Liver (tissue), 9 donors: ENCODE data around the gene DNAJB14. TPM values are rescaled to one million over a fixed set of nuclear protein-coding genes. Genes with fewer than 3 reads are reported as not detected.

Experiments
- DNase-seq: peaks from one replicate; pipeline ENCODE4 v3.0.0-alpha.2; 2017; ENCODE audit warnings: low spot score
- H3K27ac ChIP-seq, 2 donors: one replicate each; pipeline ENCODE4 v1.7.0; 2013; ENCODE audit warnings: inconsistent platforms in 2 of 2, low read length in 2 of 2, control low read depth in 1 of 2, low read depth in 1 of 2, mild to moderate bottlenecking in 1 of 2
- H3K27me3 ChIP-seq, 4 donors: one replicate each; pipeline versions ENCODE4 v1.6.1 to v1.7.0; 2013; ENCODE audit warnings: low read length in 3 of 4, inconsistent platforms in 1 of 4, mild to moderate bottlenecking in 1 of 4, moderate library complexity in 1 of 4; ENCODE audit not compliant: control insufficient read depth in 4 of 4, insufficient read depth in 4 of 4
- H3K36me3 ChIP-seq, 4 donors: one replicate each; pipeline versions ENCODE4 v1.6.1 to v1.7.0; 2013; ENCODE audit warnings: low read length in 3 of 4, mild to moderate bottlenecking in 3 of 4, low read depth in 1 of 4, moderate library complexity in 1 of 4; ENCODE audit not compliant: control insufficient read depth in 4 of 4, insufficient read depth in 3 of 4
- H3K4me1 ChIP-seq, 4 donors: one replicate each; pipeline versions ENCODE4 v1.6.1 to v1.7.0; 2013; ENCODE audit warnings: low read length in 3 of 4, mild to moderate bottlenecking in 3 of 4, moderate library complexity in 1 of 4; ENCODE audit not compliant: control insufficient read depth in 4 of 4, insufficient read depth in 4 of 4
- H3K4me3 ChIP-seq, 3 donors: one replicate each; pipeline versions ENCODE4 v1.6.1 to v1.7.0; 2013; ENCODE audit warnings: low read length in 3 of 3, control low read depth in 1 of 3, low read depth in 1 of 3, mild to moderate bottlenecking in 1 of 3
- H3K9ac ChIP-seq, 2 donors: one replicate each; pipeline ENCODE4 v1.7.0; 2013; ENCODE audit warnings: low read length in 2 of 2, mild to moderate bottlenecking in 2 of 2, moderate library complexity in 2 of 2, control low read depth in 1 of 2, low read depth in 1 of 2
- H3K9me3 ChIP-seq, 4 donors: one replicate each; pipeline versions ENCODE4 v1.6.1 to v1.7.0; 2013; ENCODE audit warnings: low read length in 3 of 4; ENCODE audit not compliant: control insufficient read depth in 4 of 4
- FOXA1 ChIP-seq: IDR thresholded peaks from 2 replicates; pipeline ENCODE4 v1.6.1; 2016; ENCODE audit warnings: antibody characterized with exemption
- FOXA2 ChIP-seq: IDR thresholded peaks from 2 replicates; pipeline ENCODE4 v1.6.1; 2016; ENCODE audit warnings: antibody characterized with exemption
- GABPA ChIP-seq, 2 donors: IDR thresholded peaks in 1 of 2; conservative IDR thresholded peaks in 1 of 2; 2 replicates each; pipeline ENCODE4 v1.6.1; 2016; ENCODE audit warnings: antibody characterized with exemption in 2 of 2, mild to moderate bottlenecking in 1 of 2, moderate library complexity in 1 of 2
- HNF4A ChIP-seq, 2 donors: conservative IDR thresholded peaks; 2 replicates each; pipeline ENCODE4 v1.6.1; 2016; ENCODE audit warnings: antibody characterized with exemption in 2 of 2, mild to moderate bottlenecking in 2 of 2
- HNF4G ChIP-seq: IDR thresholded peaks from 2 replicates; pipeline ENCODE4 v1.6.1; 2016; ENCODE audit warnings: antibody characterized with exemption
- JUND ChIP-seq, 2 donors: IDR thresholded peaks; 2 replicates each; pipeline ENCODE4 v1.6.1; 2016; ENCODE audit warnings: antibody characterized with exemption in 2 of 2
- NR2F2 ChIP-seq: IDR thresholded peaks from 2 replicates; pipeline ENCODE4 v1.6.1; 2016; ENCODE audit warnings: antibody characterized with exemption
- RAD21 ChIP-seq, 2 donors: IDR thresholded peaks; 2 replicates each; pipeline ENCODE4 v1.6.1; 2016; ENCODE audit warnings: antibody characterized with exemption in 2 of 2, mild to moderate bottlenecking in 2 of 2
- SP1 ChIP-seq: IDR thresholded peaks from 2 replicates; pipeline ENCODE4 v1.6.1; 2018; ENCODE audit warnings: antibody characterized with exemption, mild to moderate bottlenecking
- TAF1 ChIP-seq: conservative IDR thresholded peaks from 2 replicates; pipeline ENCODE4 v1.6.1; 2016; ENCODE audit warnings: antibody characterized with exemption, mild to moderate bottlenecking
- YY1 ChIP-seq: IDR thresholded peaks from 2 replicates; pipeline ENCODE4 v1.6.1; 2016; ENCODE audit warnings: antibody characterized with exemption, mild to moderate bottlenecking
- polyA plus RNA-seq, 2 donors: library from polyadenylated mRNA; stranded (reverse) in 1 of 2; unstranded in 1 of 2; fragments of 200-250 nt in 1 of 2; fragments of >200 nt in 1 of 2; fragmentation: Nextera tagmentation in 1 of 2; extraction: Ambion mirVana in 1 of 2; gene quantifications; one replicate each; pipeline versions ENCODE4 v1.2.1 to v1.2.3, GENCODE V29; 2013 to 2015
- total RNA-seq, 2 donors: library from RNA; depleted of rRNA; stranded (reverse); fragments of >200 nt; gene quantifications; one replicate each; pipeline ENCODE4 v1.2.3, GENCODE V29; 2014
- TF ChIP-seq, protein P1 (sequence below): IDR thresholded peaks from 2 replicates; pipeline ENCODE4 v1.6.1; 2016; ENCODE audit warnings: antibody characterized with exemption
- TF ChIP-seq, protein P2 (sequence below): IDR thresholded peaks from 2 replicates; pipeline ENCODE4 v1.6.1; 2016; ENCODE audit warnings: antibody characterized with exemption
- TF ChIP-seq, protein P3 (sequence below): IDR thresholded peaks from 2 replicates; pipeline ENCODE4 v1.6.1; 2016; ENCODE audit warnings: antibody characterized with exemption, mild to moderate bottlenecking
- TF ChIP-seq, protein P4 (sequence below): IDR thresholded peaks from 2 replicates; pipeline ENCODE4 v1.6.1; 2016; ENCODE audit warnings: antibody characterized with exemption
- TF ChIP-seq, protein P5 (sequence below): fragments of 150-350 bp; IDR thresholded peaks from 2 replicates; pipeline ENCODE4 v1.5.1; 2017; ENCODE audit warnings: improper control_type of control experiment, low read depth, low read length; ENCODE audit not compliant: missing input control
- donor health status: healthy.
- donor health status: healthy.
- donor health status: healthy.
- donor health status: healthy.
- donor health status: healthy.

The DNAJB14 gene
- total and polyA plus RNA-seq, 4 donors, result 8.1 to 15.1 (median 8.9) TPM

DNA sequence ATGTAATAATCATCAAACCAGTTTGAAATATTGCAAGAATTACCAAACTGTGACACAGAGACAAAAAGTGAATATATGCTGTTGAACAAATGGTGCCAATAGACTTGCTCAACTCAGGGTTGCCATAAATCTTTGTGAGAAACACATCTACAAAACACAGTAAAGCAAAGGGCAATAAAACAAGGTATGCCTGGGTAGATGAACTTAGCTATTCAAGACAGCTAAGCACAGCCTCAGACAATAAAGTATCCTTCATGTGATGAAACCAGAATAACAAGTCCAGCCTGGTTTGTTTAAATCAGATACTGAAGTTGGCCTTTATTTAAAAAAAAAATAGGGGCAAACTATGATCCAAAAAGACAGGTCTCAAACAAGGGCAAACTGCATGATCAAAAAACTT, 71.3 kb downstream of the DNAJB14 start:
- no peak overlapping the region for H3K27ac ChIP-seq
- TF ChIP-seq HNF4G (no peak), YY1 (no peak), JUND (IDR thresholded peaks at IDR 0.05) (no peak), GABPA (IDR thresholded peaks at IDR 0.05 in 1 of 2, conservative IDR thresholded peaks at IDR 0.05 in 1 of 2) (no peak), RAD21 (IDR thresholded peaks at IDR 0.05) (no peak), FOXA1 (no peak), TAF1 (no peak), HNF4A (conservative IDR thresholded peaks at IDR 0.05) (no peak), FOXA2 (no peak), NR2F2 (no peak), SP1 (no peak)
- TF ChIP-seq, protein P1, sequence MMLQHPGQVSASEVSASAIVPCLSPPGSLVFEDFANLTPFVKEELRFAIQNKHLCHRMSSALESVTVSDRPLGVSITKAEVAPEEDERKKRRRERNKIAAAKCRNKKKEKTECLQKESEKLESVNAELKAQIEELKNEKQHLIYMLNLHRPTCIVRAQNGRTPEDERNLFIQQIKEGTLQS, result no peak
- TF ChIP-seq, protein P2, sequence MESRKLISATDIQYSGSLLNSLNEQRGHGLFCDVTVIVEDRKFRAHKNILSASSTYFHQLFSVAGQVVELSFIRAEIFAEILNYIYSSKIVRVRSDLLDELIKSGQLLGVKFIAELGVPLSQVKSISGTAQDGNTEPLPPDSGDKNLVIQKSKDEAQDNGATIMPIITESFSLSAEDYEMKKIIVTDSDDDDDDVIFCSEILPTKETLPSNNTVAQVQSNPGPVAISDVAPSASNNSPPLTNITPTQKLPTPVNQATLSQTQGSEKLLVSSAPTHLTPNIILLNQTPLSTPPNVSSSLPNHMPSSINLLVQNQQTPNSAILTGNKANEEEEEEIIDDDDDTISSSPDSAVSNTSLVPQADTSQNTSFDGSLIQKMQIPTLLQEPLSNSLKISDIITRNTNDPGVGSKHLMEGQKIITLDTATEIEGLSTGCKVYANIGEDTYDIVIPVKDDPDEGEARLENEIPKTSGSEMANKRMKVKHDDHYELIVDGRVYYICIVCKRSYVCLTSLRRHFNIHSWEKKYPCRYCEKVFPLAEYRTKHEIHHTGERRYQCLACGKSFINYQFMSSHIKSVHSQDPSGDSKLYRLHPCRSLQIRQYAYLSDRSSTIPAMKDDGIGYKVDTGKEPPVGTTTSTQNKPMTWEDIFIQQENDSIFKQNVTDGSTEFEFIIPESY, result no peak
- TF ChIP-seq, protein P3, sequence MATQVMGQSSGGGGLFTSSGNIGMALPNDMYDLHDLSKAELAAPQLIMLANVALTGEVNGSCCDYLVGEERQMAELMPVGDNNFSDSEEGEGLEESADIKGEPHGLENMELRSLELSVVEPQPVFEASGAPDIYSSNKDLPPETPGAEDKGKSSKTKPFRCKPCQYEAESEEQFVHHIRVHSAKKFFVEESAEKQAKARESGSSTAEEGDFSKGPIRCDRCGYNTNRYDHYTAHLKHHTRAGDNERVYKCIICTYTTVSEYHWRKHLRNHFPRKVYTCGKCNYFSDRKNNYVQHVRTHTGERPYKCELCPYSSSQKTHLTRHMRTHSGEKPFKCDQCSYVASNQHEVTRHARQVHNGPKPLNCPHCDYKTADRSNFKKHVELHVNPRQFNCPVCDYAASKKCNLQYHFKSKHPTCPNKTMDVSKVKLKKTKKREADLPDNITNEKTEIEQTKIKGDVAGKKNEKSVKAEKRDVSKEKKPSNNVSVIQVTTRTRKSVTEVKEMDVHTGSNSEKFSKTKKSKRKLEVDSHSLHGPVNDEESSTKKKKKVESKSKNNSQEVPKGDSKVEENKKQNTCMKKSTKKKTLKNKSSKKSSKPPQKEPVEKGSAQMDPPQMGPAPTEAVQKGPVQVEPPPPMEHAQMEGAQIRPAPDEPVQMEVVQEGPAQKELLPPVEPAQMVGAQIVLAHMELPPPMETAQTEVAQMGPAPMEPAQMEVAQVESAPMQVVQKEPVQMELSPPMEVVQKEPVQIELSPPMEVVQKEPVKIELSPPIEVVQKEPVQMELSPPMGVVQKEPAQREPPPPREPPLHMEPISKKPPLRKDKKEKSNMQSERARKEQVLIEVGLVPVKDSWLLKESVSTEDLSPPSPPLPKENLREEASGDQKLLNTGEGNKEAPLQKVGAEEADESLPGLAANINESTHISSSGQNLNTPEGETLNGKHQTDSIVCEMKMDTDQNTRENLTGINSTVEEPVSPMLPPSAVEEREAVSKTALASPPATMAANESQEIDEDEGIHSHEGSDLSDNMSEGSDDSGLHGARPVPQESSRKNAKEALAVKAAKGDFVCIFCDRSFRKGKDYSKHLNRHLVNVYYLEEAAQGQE, result no peak
- TF ChIP-seq, protein P4, sequence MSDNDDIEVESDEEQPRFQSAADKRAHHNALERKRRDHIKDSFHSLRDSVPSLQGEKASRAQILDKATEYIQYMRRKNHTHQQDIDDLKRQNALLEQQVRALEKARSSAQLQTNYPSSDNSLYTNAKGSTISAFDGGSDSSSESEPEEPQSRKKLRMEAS, result no peak
- TF ChIP-seq, protein P5, sequence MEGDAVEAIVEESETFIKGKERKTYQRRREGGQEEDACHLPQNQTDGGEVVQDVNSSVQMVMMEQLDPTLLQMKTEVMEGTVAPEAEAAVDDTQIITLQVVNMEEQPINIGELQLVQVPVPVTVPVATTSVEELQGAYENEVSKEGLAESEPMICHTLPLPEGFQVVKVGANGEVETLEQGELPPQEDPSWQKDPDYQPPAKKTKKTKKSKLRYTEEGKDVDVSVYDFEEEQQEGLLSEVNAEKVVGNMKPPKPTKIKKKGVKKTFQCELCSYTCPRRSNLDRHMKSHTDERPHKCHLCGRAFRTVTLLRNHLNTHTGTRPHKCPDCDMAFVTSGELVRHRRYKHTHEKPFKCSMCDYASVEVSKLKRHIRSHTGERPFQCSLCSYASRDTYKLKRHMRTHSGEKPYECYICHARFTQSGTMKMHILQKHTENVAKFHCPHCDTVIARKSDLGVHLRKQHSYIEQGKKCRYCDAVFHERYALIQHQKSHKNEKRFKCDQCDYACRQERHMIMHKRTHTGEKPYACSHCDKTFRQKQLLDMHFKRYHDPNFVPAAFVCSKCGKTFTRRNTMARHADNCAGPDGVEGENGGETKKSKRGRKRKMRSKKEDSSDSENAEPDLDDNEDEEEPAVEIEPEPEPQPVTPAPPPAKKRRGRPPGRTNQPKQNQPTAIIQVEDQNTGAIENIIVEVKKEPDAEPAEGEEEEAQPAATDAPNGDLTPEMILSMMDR, result no peak
- no peak overlapping the region for H3K4me3 ChIP-seq
- no peaks in the 10 kb centered on the region for H3K9me3 ChIP-seq
- peaks cover 0 to 21% (median 12%) of the 10 kb centered on the region in 4 donors for H3K36me3 ChIP-seq
- DNase-seq, result no peak
- no peak overlapping the region for H3K9ac ChIP-seq
- no peaks in the 10 kb centered on the region for H3K4me1 ChIP-seq
- H3K27me3 ChIP-seq, result no peaks in the 10 kb centered on the region

DNA sequence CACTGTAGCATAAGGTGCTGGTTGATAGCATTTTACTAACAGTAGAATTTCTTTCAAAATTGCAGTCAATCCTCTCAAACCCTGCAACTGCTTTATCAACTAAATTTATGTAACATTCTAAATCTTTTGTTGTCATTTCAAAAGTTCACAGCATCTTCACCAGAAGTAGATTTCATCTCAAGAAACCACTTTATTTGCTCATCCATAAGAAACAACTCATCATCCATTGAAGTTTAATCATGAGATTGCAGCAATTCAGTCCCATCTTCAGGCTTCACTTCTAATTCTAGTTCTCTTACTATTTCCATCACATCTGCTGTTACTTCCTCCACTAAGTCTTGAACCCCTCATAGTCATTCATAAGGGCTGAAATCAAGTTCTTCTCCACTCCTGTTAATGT, 73.8 kb downstream of the DNAJB14 start:
- no peak overlapping the region for H3K9ac ChIP-seq
- H3K4me1 ChIP-seq, result no peaks in the 10 kb centered on the region
- H3K36me3 ChIP-seq, result peaks cover 0 to 3% (median 0%) of the 10 kb centered on the region in 4 donors
- H3K9me3 ChIP-seq, result no peaks in the 10 kb centered on the region
- no peak overlapping the region for H3K4me3 ChIP-seq
- DNase-seq, result no peak
- no peaks in the 10 kb centered on the region for H3K27me3 ChIP-seq
- H3K27ac ChIP-seq, result no peak overlapping the region
- TF ChIP-seq TAF1 (no peak), FOXA1 (no peak), HNF4A (conservative IDR thresholded peaks at IDR 0.05) (no peak), RAD21 (IDR thresholded peaks at IDR 0.05) (no peak)
- TF ChIP-seq, protein P3, result no peak
- TF ChIP-seq, protein P2, result no peak
